Stimulated activated CD4-positive, alpha-beta T cell treated with anti-CD3 and anti-CD28 coated beads, Interleukin-15, amount 100 ng/mL, for 24 hours (primary cell): Measurements from ENCODE around the gene CREB3L2.
"Not testable (repeated sequence)": the region's sequence is repeated elsewhere in the genome, so short reads cannot be mapped to it uniquely, and the experiment has no call there.

Experiments
- DNase-seq: peaks from one replicate; pipeline ENCODE4 v3.0.0-alpha.2; 2020

CREB3L2 gene

DNA sequence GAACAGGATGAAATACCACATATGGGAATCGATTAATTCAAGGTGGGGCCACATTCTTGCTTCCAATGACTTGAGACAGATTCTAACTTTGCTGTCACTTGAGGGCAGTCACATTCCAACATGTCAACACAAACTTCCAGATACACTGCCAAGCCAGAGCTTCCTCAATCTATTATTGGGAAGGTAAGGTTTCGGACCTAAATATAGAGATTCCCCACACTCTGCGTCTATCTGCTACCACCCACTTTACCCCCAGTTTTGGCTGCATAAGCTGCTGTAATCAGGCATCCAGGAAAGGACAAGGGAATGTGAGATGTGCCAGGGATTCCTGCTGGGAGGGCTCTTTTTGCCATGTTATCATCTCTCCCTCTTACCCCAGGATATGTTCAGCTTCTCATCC, 134.6 kb downstream of the CREB3L2 start:
- no peak for DNase-seq

DNA sequence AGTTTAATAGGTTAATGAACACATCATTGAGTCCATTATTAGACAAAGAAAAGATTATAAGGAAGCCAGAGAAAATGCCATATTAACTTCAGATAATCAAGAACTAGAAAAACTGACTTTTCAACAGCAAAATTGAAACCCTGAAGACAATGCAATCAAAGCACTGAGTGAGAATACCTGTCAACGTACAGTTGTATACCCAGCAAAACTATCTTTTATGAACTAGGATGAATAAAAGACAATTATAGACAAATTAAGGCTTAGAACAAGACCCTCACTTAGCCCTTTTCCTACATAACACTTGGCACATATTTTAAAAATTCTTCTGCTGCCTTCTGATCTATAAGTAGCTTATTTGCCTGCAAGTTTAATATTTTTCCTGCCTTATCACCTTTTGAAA, 136.1 kb downstream of the CREB3L2 start:
- DNase-seq: no peak

DNA sequence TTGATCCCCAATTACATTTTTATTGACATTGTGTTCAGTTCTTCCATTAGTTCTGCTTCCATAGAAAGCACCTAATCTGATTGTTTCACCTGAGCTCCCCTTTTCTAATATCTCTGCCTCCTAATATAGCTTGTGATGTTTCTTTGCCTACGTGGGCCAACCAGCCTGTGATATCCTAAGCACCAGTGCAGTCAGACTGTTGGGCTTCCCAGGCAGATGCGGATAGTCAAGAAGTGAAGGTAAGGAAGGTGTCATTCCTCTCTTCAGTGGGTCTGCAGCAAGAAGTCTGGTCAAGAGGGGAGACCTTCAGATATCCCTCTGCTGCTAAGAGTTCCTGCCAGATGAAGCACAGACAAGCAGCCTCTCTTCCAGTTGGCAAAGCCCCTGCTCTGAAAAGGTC, 138.9 kb downstream of the CREB3L2 start:
- DNase-seq: no peak

GRCh38 chr7:137862358-137862757, 139.5 kb downstream of the CREB3L2 start:
- no peak for DNase-seq

DNA sequence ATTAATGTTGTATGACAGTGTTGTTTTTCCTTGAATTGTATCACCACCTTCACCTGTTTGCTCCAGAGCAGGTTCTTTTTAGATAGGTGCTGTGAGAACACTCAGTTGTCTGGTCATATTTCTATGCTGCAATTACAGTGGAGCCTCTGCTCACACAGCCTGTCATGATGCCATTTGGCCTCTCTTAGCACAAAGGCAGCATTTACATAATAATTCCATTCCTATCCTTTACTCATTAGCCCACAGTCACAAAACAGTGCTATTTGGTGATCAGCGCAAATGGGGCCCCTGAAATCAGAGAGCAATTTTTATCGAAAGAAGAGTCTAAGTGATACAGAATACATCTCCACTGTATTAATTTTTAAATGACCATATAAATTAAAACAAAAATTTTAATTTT, 141.3 kb downstream of the CREB3L2 start:
- DNase-seq: no peak

GRCh38 chr7:137853053-137853452, 148.8 kb downstream of the CREB3L2 start:
- no peak for DNase-seq

GRCh38 chr7:137852108-137852507, 149.8 kb downstream of the CREB3L2 start:
- DNase-seq: no peak

DNA sequence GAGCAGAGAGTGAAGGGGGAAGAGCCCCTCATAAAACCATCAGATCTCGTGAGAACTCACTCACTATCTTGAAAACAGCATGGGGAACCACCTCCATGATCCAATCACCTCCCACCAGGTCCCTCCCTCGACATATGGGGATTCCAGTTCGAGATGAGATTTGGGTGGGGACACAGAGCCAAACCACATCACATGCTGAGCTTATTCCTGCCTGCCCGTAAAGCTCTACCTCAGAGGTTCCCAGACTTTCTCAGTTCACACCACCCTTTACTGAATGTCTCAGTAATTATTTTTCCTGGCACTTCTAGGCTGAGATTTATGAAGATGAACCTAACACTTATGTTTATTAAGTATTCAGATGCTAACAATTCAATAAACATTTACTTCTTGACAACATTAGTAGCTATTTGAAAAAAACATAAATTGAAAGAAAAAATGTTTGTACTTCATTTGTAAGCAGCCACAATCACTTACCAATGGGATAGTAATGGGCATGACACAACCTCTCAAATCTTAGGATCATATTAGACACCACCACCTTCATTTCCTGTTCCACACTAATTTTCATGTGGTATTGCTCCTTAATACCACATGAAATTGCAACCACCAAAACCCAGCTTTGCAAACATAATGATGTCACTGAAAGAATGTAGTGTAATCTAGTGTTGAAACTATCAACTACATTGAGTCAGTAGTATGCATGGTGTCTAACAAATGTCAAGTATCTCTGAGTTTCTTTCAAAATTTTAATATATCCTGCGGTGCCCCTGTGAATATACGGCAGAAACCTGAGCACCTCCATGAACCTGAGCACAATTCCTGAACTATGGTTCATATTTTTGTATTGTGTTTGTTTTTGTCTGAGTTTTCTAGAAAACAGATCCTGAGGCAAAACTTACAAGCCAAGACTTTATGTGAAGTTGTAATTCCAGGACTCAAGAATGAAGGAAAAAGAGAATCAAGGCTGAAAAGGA, 150.6 kb downstream of the CREB3L2 start:
- DNase-seq: no peak

DNA sequence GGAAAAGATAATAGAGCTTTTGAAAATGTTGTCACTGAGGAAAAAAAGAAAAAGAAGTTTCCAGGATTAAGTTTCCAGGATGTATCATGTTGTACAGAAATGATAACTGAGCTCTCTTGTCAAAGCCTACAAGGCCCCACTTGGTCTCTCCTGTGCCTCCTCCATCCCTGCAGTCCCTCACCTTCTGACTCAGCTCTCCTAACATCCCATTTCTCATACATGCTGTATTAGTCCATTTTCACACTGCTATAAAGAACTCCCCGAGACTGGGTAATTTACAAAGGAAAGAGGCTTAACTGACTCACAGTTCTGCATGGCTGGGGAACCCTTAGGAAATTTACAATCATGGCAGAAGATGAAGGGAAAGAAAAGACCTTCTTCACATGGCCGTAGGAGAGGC, 151.3 kb downstream of the CREB3L2 start:
- no peak for DNase-seq

DNA sequence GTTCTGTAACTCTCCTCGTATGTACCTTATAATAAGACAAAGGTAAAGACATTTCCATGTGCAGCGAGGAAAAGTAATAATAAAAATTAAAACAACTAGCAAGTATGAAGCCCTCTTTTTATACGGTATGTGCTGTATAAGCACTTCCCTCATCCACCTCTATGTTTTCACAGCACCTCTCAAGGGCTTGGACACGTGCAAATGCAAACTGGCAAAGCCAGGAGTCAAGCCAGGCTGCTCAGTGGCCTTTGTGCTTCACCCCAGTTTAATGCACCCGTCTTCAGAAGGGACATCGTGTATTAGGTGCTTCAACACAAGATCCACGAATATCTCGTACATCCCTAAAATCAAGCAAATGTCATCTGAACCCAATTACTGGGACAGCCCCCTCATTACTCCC, 153.8 kb downstream of the CREB3L2 start:
- DNase-seq: no peak

DNA sequence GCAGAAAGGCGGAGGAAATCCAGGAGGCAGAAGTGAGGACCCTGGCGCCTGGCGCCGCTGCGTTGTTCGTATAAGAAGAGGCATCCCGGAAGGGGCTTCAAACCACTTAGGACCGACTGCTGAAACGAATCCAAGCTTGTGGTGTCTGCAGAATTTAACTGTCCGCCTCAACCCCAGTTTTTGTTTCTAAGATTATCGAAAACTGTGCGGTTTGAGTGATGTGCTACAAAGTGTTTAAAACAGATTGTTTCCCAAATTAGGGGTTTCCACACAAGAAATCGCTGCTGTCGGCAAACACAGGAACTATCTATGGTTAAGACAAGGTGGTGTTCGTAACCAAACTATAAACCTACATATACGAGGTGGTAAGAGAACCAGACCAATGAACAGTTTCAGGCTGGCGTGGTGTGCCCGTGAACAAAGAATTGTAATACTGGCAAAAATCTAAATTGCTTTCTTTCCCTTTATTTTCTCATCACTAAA, 154.3 kb downstream of the CREB3L2 start:
- DNase-seq: no peak

DNA sequence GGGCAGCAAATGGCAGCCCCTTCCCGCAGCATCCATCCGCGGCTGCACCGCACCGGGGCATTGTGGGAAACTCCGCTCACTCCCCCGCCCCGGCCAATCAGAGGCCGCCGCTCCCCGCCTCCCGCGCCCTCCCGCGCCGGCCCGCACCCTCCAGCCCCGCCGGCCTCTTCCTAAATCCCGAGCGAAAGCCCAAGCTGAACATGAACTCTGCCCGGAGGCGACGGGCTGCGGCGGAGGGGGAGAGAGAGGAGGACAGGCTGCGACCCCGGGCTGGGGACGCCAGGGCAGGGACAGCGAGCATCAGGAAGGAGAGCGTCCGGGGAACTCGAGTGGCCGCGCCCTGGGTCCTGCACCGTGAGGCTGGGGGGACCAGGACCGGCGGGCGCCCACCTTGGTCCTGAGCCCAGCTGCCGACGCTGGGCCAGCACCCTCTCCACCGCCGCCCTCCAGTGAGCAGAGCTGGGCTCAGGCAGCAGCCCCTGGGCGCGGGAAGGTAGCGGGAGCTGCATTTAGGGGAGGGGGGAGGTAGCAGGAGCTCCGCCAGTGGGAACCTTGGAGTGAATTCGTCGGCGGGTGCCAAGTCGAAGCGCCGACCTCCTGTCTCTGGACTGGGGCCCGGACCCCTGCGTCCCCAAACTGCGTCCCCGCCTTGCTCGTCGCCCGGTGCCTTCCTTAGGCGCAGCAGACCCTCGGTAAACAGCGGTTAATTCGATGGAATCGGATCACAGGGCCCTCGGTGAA, 154.9 kb downstream of the CREB3L2 start, which contains the start of gene DGKI:
DGKI (minus strand) TSS at position 148 of the 741 bp plus-strand sequence.
- peak; percentile 5 for DNase-seq

DNA sequence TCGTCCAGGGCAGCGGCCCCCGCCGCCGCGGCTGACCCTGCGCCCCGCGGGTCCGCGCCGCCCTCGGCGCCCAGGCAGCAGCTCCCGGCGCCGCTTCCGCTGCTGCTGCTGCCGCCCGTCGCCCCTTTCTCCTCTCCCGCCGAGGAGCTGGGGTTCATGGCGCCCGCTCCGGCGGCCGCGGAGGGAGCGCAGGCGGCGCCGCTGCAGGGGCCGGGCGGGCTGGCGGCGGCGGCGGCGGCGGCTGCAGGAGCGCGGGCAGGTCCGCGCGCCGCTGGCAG, 155.4 kb downstream of the CREB3L2 start:
- peak; percentile 35 for DNase-seq

GRCh38 chr7:137844677-137845425, 157.0 kb downstream of the CREB3L2 start:
- no peak for DNase-seq

GRCh38 chr7:137839903-137840779, 161.7 kb downstream of the CREB3L2 start:
- no peak for DNase-seq

DNA sequence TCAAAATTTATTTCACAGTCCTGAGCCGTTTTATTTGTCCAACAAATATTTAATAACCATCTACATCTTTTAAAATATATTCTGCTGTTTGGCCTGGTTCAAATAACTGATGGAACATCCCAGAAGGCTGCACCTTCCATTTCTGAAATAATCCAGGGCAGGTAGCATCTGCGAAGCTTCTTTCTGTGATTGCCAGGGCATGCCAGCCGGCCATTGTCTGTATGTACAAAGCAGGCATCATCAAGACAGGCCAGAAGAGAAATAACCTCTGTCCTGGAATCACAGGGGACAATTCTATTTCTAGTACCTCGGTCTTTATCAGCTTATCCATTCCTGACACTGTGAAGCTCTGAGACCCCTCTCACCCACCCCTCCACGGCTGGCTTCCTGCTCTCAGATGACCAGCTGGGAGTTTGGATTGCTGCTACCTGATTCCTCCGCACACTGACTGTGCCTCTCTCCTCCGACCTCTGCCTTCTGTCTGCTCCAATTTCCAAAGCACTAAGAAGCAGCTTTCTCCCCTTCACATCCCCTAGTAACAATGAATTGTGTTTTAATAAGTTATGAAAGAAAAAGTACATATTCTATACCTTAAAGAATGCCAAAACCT, 163.1 kb downstream of the CREB3L2 start:
- no peak for DNase-seq

DNA sequence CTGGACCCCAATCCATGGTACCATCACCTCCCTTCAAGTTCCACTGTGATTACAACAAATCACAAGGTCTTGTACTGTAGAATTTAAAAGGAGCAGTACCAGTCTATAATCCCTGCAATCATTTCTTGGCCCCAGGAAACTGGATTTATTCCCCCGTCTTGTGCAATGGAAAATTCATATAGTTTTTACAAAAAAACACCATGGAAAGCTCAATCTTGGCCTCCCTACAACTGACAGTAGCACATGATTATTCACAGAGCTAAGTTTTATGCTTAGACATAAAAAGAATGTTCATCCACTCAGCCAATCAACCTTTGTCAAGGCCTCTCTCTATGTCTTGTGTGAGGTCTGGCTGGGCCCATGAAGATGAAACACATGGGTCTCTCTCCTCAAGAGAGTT, 165.3 kb downstream of the CREB3L2 start:
- no peak for DNase-seq

- DNase-seq: no peak
Measured at GRCh38 chr7:137836113-137836509, 165.8 kb downstream of the CREB3L2 start.

GRCh38 chr7:137835486-137836112, 166.3 kb downstream of the CREB3L2 start:
- DNase-seq: no peak

DNA sequence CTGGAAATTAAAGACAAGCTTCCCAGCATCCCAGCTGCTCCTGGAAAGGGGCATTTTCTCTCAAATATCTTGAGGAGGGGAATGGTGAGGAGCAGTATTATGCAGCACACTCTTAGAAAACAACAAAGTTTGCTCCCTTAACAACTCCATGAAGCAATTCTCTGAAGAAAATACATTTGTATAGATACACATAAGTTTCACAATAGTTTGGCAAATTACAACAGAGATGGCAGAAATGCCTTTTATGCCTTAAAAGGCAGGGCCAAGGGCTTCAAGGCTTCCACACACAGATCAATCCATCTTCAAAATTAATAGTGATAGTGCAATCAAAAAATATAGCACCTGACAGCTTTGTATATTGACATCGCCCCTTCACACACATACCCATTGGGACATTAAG, 167.3 kb downstream of the CREB3L2 start:
- no peak for DNase-seq

DNA sequence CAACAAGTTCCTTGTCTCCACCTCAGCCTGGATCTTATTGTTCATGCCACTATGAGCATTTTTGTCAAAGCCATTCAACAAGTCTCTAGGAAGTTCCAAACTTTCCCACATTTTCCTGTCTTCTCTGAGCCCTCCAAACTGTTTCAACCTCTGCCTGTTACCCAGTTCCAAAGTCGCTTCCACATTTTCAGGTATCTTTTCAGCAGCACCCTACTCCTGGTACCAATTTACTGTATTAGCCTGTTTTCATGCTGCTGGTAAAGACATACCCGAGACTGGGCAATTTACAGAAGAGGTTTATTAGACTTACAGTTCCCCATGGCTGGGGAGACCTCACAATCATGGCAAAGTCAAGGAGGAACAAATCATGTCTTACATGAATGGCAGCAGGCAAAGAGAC, 168.9 kb downstream of the CREB3L2 start:
- not testable (repeated sequence) for DNase-seq
